Parathyroid adenoma (tissue), 2 donors: ENCODE measurements around the gene BIN1.

Experiments used
- H2AFZ ChIP-seq: fragments of 300-600 bp; sonication (generic); one replicate; pipeline ENCODE4 v1.7.0; 2017; ENCODE audit warnings: antibody characterized with exemption, mild to moderate bottlenecking
- H3K27ac ChIP-seq: fragments of 300-600 bp; sonication (generic); one replicate; pipeline ENCODE4 v1.7.0; 2017
- H3K27me3 ChIP-seq: fragments of 300-600 bp; sonication (generic); one replicate; pipeline ENCODE4 v1.7.0; 2017; ENCODE audit warnings: low read length; ENCODE audit not compliant: control insufficient read depth, insufficient read depth
- H3K36me3 ChIP-seq: fragments of 300-600 bp; sonication (generic); one replicate; pipeline ENCODE4 v1.7.0; 2017; ENCODE audit warnings: low read length; ENCODE audit not compliant: control insufficient read depth, insufficient read depth
- H3K4me1 ChIP-seq: fragments of 300-600 bp; sonication (generic); one replicate; pipeline ENCODE4 v1.7.0; 2017; ENCODE audit warnings: control low read depth
- H3K4me2 ChIP-seq: fragments of 300-600 bp; sonication (generic); one replicate; pipeline ENCODE4 v1.7.0; 2017; ENCODE audit warnings: low read length
- H3K4me3 ChIP-seq: fragments of 300-600 bp; sonication (generic); one replicate; pipeline ENCODE4 v1.7.0; 2017; ENCODE audit warnings: low read depth, low read length
- H3K79me2 ChIP-seq: fragments of 300-600 bp; sonication (generic); one replicate; pipeline ENCODE4 v1.7.0; 2017; ENCODE audit warnings: control low read depth
- H3K9ac ChIP-seq: fragments of 300-600 bp; sonication (generic); one replicate; pipeline ENCODE4 v1.7.0; 2017; ENCODE audit warnings: mild to moderate bottlenecking
- H3K9me3 ChIP-seq: fragments of 300-600 bp; sonication (generic); one replicate; pipeline ENCODE4 v1.7.0; 2017; ENCODE audit warnings: low read length; ENCODE audit not compliant: control insufficient read depth
- CTCF ChIP-seq: fragments of 300-600 bp; sonication (generic); IDR thresholded peaks from one replicate; pipeline ENCODE4 v1.7.0; 2017; ENCODE audit warnings: antibody characterized with exemption, mild to moderate bottlenecking
- donor health status: primary hyperparathyroidism.

BIN1 gene

GRCh38 chr2:127078028-127078427 is 28.9 kb downstream of the BIN1 start:
- TF ChIP-seq CTCF = no peak
- Histone ChIP-seq H3K4me1 (peaks cover 59% of the 10 kb centered on the region), H3K4me2 (no peak overlapping the region), H3K27ac (no peak overlapping the region), H3K9me3 (no peaks in the 10 kb centered on the region), H3K4me3 (no peak overlapping the region), H3K36me3 (no peaks in the 10 kb centered on the region), H3K9ac (no peak overlapping the region), H2AFZ (no peak overlapping the region), H3K79me2 (peaks cover 57% of the 10 kb centered on the region), H3K27me3 (no peaks in the 10 kb centered on the region)

GRCh38 chr2:127076924-127077323 is 30.0 kb downstream of the BIN1 start:
- no peak for TF ChIP-seq CTCF
- peaks cover 51% of the 10 kb centered on the region for H3K4me1 ChIP-seq
- no peak overlapping the region for H2AFZ ChIP-seq
- H3K27me3 ChIP-seq = no peaks in the 10 kb centered on the region
- no peak overlapping the region for H3K27ac ChIP-seq
- no peaks in the 10 kb centered on the region for H3K36me3 ChIP-seq
- no peak overlapping the region for H3K9ac ChIP-seq
- no peaks in the 10 kb centered on the region for H3K9me3 ChIP-seq
- H3K4me2 ChIP-seq = no peak overlapping the region
- H3K4me3 ChIP-seq = no peak overlapping the region
- H3K79me2 ChIP-seq = peaks cover 48% of the 10 kb centered on the region

- no peaks in the 10 kb centered on the region for H3K27me3 ChIP-seq
- H3K4me1 ChIP-seq = peaks cover 47% of the 10 kb centered on the region
- no peaks in the 10 kb centered on the region for H3K9me3 ChIP-seq
- H3K79me2 ChIP-seq = peaks cover 42% of the 10 kb centered on the region
- H3K9ac ChIP-seq = no peak overlapping the region
- H3K4me2 ChIP-seq = no peak overlapping the region
- H3K27ac ChIP-seq = no peak overlapping the region
- H2AFZ ChIP-seq = no peak overlapping the region
- no peaks in the 10 kb centered on the region for H3K36me3 ChIP-seq
- no peak for TF ChIP-seq CTCF
- no peak overlapping the region for H3K4me3 ChIP-seq
Observed at GRCh38 chr2:127076290-127076689, 30.7 kb downstream of the BIN1 start.

GRCh38 chr2:127075821-127076220 is 31.1 kb downstream of the BIN1 start:
- Histone ChIP-seq H3K9me3 (no peaks in the 10 kb centered on the region), H3K4me1 (peaks cover 42% of the 10 kb centered on the region), H3K27ac (no peak overlapping the region), H2AFZ (no peak overlapping the region), H3K4me2 (no peak overlapping the region), H3K36me3 (no peaks in the 10 kb centered on the region), H3K9ac (no peak overlapping the region), H3K4me3 (no peak overlapping the region), H3K27me3 (no peaks in the 10 kb centered on the region), H3K79me2 (peaks cover 41% of the 10 kb centered on the region)
- TF ChIP-seq CTCF = no peak

GRCh38 chr2:127074936-127075335 is 32.0 kb downstream of the BIN1 start:
- peaks cover 35% of the 10 kb centered on the region for H3K4me1 ChIP-seq
- no peak overlapping the region for H3K27ac ChIP-seq
- H3K9me3 ChIP-seq = no peaks in the 10 kb centered on the region
- no peak overlapping the region for H3K9ac ChIP-seq
- H3K79me2 ChIP-seq = peaks cover 32% of the 10 kb centered on the region
- H3K4me2 ChIP-seq = no peak overlapping the region
- no peak for TF ChIP-seq CTCF
- no peaks in the 10 kb centered on the region for H3K36me3 ChIP-seq
- H2AFZ ChIP-seq = no peak overlapping the region
- no peak overlapping the region for H3K4me3 ChIP-seq
- no peaks in the 10 kb centered on the region for H3K27me3 ChIP-seq
